Measurements from ENCODE around the gene SPI1.

Gene SPI1

GRCh38 chr11:47406896-47407745 lies 28.8 kb upstream of the SPI1 start:
- DNase-seq = no peak

GRCh38 chr11:47403571-47403970 lies 25.2 kb upstream of the SPI1 start:
- DNase-seq = no peak

DNA sequence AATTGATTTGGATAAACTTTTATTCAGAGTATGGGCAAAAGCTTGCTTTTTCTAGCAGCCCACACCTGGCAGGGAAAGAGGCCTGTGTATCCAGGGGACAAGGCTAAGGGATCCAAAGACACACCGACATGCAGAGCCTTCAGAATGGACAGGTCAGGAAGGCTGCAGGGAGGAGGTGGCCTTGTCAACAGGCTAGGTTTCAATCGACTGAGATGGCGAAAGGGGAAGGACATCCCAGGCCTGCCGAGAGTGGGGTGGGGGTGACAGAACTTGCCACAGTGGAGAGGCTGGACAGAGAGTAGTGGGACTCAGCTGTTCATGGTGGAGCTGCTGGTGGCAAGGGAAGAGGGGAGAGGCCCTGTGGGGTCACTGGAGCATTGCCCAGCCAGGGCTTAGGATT lies 24.8 kb upstream of the SPI1 start:
- DNase-seq = no peak

DNA sequence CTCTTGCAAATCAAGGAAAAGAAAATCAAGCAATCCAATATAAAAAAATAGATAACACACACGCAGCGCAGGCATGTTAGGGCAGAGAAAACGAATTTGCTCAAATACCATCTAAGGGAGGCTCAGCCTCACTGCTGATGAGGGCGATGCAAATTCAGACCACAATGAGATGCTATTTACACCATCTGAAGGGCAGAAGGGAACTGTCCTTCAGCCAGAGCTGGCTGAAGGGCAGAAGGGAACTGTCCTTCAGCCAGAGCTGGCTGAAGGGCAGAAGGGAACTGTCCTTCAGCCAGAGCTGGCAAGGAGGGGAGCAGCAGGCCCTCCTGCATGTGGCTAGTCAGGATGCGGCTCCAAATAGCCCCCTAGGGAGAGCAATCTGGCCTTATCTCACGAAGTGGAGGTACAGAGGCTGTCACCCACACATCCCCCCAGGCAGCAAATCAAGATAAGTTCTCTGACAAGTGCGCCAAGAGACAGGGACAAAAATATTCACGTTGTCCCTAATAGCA lies 22.5 kb upstream of the SPI1 start:
- no peak for DNase-seq

DNA sequence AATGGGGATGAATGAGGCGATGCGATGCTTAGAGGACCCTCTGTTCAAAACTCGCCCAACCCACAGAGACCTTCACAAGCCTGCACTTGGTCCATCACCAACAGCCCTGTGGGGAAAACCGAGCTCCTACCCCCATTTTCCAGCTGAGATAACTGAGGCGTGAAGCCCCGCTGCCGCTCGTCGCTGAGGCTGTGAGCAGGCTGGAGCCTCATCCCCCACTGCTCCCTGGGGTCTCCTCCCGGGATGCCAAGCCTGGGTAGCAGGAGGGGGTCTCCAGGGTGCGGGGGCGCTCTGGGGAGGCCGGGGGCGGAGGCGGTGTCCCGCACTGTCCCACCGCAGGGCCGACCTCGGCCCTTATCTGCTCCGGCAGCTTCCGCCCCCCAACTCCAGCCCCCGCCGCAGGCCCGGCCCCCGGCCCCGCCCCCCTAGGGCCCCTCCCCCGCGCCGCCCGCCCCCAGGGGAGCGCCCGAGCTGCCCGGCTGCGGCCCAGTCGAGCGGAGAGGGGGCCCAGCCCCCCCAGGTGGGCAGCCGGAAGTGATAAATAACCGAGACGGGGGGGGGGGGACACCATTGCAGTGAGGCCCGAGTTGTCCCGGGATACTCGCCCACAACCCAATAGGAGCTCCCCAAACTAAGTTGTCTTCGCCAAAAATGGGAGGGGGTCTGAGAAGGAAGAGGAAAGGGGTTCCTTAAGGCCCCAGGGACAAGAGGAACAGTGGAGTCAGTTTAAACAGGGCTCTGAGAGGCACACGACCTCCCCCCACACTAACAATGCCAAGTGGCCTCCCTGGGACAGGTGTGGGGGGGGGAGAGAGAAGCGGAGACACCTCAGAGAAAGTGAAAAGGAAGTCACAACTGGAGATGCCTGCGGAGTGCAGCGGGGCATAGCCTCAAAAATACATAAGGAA lies 21.8 kb upstream of the SPI1 start:
- DNase-seq = peak; percentile 62

GRCh38 chr11:47398551-47398950 lies 20.2 kb upstream of the SPI1 start:
- DNase-seq = no peak

DNA sequence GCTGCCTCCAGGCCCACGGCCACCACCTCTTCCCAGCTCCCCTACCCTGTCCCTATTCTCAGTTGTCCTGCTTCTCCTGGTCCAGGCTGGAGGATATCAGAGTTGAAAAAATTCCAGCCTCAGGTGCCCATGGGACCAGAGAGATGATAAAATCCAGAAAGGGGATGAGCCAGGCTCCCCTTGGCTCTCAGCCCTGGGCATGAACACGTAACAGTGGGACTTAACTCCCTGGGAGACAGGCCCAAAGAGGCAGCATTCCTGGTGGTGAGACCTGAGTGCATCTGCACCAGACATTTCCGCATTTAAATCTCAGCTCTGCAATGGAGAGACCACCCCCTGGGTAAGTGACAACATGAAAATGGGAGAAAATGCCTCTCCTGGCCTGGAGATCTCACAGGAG lies 19.7 kb upstream of the SPI1 start:
- no peak for DNase-seq

DNA sequence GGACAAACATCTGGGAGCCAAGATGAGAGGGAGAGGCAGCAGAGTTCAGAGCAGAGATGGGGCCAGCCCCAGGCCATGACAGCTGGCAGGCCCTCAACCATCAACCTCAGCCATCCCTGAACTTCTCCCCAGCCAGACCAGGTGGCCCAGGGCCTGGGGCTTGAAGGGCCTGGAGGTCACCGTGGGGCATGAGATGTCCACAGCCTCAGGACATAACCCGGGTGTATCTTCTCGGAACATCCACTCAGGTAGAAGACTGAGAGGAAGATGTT lies 17.6 kb upstream of the SPI1 start:
- DNase-seq = no peak

DNA sequence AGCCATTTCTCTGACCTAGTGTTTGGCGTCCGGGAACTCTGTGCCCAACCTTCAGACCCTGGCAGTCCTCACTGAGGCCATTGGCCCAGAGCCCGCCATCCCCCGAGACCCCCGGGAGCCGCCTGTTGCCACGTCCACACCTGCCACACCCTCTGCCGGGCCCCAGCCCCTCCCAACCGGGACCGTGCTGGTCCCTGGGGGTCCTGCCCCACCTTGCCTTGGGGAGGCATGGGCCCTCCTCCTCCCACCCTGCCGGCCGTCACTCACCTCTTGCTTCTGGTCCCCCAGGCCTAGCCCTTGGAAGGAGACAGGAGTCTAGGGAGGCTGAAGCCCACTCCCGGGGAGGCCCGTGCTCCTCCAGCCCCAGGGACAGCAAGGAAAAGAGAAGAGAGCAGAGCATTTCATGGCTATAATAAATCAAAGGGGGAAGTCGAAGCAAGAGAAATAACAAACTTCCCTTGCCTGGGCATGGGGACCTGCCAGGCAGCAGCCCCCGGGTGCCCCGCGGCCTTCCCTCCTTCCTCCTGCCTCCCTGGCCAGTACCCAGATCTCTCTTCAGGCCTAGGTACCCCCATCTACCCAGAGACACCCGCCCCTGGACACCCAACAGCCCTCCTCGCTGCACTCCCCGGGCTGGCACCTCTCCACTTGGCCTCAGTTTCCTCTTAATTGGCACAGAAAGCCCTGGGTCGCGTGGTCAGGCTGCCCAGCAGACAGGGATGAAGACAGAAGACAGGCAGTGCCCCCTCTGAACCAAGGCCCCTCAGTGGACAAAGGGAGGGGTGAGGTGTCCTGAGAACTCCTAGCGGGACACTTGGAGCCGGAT lies 17.1 kb upstream of the SPI1 start:
- no peak for DNase-seq

- peak; percentile 55 for DNase-seq
Measured at GRCh38 chr11:47394322-47395222, 16.2 kb upstream of the SPI1 start.

- no peak for DNase-seq
Measured at GRCh38 chr11:47394050-47394321, 15.6 kb upstream of the SPI1 start.

DNA sequence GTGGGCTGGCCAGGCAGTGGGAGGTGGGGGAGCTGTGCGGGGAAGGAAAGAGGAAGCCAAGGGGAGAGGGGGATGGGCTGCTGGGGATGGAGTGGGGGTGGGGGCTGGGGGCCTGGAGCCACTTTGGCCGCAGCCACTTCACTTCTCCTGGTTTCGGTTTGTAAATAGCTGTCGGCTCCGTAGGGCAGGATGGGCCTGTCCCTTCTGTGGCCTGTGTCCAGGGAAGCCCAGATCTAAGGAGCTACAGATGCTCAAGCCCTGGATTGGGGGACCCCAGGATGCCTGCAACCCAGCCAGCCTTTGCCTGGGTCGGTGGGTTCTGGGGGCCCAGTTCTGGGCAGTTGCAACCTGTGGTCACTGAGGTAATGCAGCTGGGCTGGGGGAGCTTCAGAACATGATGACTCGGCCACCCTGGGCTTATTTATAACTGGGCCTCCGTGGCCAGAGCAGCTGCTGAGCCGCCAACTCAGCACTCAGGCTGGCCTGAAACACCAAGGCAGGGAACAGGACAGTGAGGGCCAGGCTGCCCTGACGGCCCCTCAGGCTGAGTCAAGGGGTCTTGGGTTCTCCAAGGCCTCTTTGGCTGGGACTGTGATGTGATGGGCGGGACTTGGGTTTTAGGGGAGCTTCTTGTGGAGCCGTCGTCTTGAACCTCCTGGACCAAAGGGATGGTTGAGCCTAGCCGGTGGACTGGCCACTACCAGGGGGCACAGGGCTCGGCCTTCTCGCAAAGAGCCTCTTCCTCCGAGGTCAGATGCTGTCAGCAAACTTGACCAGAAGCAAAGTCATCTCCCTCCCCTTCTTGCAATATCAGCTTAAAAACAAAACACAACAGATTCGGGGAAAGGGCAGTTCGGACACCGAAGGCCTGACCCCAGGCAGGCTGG lies 15.1 kb upstream of the SPI1 start:
- no peak for DNase-seq

DNA sequence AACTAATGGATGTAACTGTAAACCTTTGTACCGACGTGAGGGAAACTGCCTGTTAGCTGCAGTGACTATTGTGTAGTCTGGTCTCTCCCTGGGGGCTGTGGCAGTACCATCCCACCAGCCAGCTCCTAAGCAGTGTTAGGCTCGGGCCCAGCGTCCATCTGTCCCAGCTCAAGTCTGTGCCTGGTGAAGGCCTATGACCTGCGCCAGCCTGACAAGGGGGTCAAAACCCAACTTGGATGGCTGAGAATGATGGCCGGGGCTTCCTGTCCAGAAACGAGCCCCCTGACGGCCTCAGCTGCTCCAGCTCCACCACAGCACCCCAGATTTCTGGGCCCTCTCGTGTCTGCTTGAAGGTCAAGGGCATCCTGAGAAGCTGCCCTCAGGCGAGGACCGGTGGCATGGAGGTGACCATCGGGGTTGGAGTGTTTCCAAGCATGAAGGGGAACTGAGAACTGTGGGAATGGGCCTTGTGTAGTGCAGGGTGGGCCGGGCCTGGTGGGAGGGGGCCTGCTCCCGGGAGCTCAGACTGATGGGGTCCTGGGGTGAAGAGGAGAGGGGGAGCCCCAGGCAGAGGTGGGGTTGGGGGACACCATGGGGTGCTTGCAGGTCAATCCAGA lies 14.3 kb upstream of the SPI1 start:
- no peak for DNase-seq

GRCh38 chr11:47391711-47392432 lies 13.5 kb upstream of the SPI1 start:
- no peak for DNase-seq

- DNase-seq = no peak
Measured at GRCh38 chr11:47391077-47391583, 12.8 kb upstream of the SPI1 start.

- no peak for DNase-seq
Measured at GRCh38 chr11:47390422-47390760, 12.0 kb upstream of the SPI1 start.

DNA sequence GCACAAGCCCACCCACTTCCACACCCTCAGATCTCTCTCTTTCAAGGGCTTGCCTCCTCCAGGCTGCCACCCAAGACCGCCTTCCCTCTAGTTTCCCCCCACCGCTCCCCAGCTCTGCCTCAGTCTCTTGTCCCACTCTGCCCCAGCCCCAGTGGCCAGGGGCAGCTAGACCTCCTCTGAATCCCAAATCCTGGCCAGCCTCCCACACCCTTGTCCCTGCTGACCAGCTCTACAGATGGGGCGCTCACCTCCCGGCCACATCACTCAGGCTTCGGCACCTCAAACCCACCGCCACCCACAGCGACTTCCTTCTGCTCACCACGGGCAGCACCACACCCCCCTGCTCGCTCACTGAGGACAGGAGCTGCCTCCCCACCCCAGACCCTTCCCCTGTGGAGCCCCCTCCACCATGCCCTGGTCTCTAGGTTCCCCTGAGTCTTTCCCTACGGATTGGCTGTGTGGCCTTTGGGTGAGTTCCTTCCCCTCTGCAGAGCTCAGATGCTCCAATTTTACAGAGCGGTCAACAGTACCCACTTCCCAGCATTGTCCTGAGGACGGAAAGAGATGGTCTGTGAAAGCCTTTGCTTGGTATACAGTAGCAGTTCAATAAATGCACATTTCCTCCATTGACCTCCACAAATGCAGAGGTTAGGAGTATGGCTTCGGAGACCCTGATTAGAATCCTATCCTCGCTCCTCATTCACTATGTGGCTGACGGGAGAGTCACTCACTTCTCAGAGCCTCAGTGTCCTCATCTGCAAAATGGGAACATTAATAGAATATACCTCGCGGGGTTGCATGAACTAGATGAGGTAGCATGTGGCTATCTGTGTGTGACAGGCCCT lies 11.5 kb upstream of the SPI1 start:
- no peak for DNase-seq

GRCh38 chr11:47388697-47389576 lies 10.6 kb upstream of the SPI1 start:
- no peak for DNase-seq
